ENCODE measurements around the gene LMAN1L. TPM values are rescaled to one million over a fixed set of nuclear protein-coding genes. Genes with fewer than 3 reads are reported as not detected.
A peak's percentile ranks its signal among the peaks of the same experiment; 100 is the strongest.

LMAN1L gene
- total RNA-seq, 1 donor from 2014 or later = not detected

GRCh38 chr15:74869372-74869725 lies 56.7 kb downstream of the LMAN1L start:
- H3K36me3 Mint-ChIP-seq (ENCODE audit: low read depth) = peaks cover under 1% of the 10 kb centered on the region
- TF ChIP-seq, protein P1, sequence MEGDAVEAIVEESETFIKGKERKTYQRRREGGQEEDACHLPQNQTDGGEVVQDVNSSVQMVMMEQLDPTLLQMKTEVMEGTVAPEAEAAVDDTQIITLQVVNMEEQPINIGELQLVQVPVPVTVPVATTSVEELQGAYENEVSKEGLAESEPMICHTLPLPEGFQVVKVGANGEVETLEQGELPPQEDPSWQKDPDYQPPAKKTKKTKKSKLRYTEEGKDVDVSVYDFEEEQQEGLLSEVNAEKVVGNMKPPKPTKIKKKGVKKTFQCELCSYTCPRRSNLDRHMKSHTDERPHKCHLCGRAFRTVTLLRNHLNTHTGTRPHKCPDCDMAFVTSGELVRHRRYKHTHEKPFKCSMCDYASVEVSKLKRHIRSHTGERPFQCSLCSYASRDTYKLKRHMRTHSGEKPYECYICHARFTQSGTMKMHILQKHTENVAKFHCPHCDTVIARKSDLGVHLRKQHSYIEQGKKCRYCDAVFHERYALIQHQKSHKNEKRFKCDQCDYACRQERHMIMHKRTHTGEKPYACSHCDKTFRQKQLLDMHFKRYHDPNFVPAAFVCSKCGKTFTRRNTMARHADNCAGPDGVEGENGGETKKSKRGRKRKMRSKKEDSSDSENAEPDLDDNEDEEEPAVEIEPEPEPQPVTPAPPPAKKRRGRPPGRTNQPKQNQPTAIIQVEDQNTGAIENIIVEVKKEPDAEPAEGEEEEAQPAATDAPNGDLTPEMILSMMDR (IDR thresholded peaks at IDR 0.05) = no peak
- peaks cover 78% of the 10 kb centered on the region for H3K4me1 Mint-ChIP-seq (ENCODE audit: low read depth)
- peak overlapping the region; percentile 96 for H3K27ac Mint-ChIP-seq (ENCODE audit: unreplicated experiment)
- H3K9me3 Mint-ChIP-seq (ENCODE audit: low read depth) = no peaks in the 10 kb centered on the region
- H3K27me3 Mint-ChIP-seq (ENCODE audit: low read depth) = no peaks in the 10 kb centered on the region
- no peak for DNase-seq (ENCODE audit: low spot score)
- no peak overlapping the region for H3K4me3 Mint-ChIP-seq (ENCODE audit: unreplicated experiment)

GRCh38 chr15:74869726-74870407 lies 57.2 kb downstream of the LMAN1L start:
- Mint-ChIP-seq H3K36me3 (ENCODE audit: low read depth) (no peaks in the 10 kb centered on the region), H3K4me3 (ENCODE audit: unreplicated experiment) (peak overlapping the region; percentile 62), H3K27ac (ENCODE audit: unreplicated experiment) (peak overlapping the region; percentile 96), H3K4me1 (ENCODE audit: low read depth) (peaks cover 73% of the 10 kb centered on the region), H3K27me3 (ENCODE audit: low read depth) (no peaks in the 10 kb centered on the region), H3K9me3 (ENCODE audit: low read depth) (no peaks in the 10 kb centered on the region)
- TF ChIP-seq, protein P1 (IDR thresholded peaks at IDR 0.05) = no peak
- DNase-seq (ENCODE audit: low spot score) = no peak

- Mint-ChIP-seq H3K27ac (ENCODE audit: unreplicated experiment) (peak overlapping the region; percentile 96), H3K36me3 (ENCODE audit: low read depth) (no peaks in the 10 kb centered on the region), H3K4me1 (ENCODE audit: low read depth) (peaks cover 69% of the 10 kb centered on the region), H3K27me3 (ENCODE audit: low read depth) (no peaks in the 10 kb centered on the region), H3K9me3 (ENCODE audit: low read depth) (no peaks in the 10 kb centered on the region), H3K4me3 (ENCODE audit: unreplicated experiment) (peak overlapping the region; percentile 62)
- DNase-seq (ENCODE audit: low spot score) = no peak
- TF ChIP-seq, protein P1 (IDR thresholded peaks at IDR 0.05) = no peak
Measured at GRCh38 chr15:74870436-74871215, 58.0 kb downstream of the LMAN1L start.

- Mint-ChIP-seq H3K4me3 (ENCODE audit: unreplicated experiment) (peak overlapping the region; percentile 90), H3K36me3 (ENCODE audit: low read depth) (no peaks in the 10 kb centered on the region), H3K9me3 (ENCODE audit: low read depth) (no peaks in the 10 kb centered on the region), H3K27me3 (ENCODE audit: low read depth) (no peaks in the 10 kb centered on the region), H3K27ac (ENCODE audit: unreplicated experiment) (peak overlapping the region; percentile 98), H3K4me1 (ENCODE audit: low read depth) (peaks cover 50% of the 10 kb centered on the region)
- TF ChIP-seq, protein P1 (IDR thresholded peaks at IDR 0.05) = no peak
- DNase-seq (ENCODE audit: low spot score) = no peak
Measured at GRCh38 chr15:74872702-74873035, 60.0 kb downstream of the LMAN1L start.

DNA sequence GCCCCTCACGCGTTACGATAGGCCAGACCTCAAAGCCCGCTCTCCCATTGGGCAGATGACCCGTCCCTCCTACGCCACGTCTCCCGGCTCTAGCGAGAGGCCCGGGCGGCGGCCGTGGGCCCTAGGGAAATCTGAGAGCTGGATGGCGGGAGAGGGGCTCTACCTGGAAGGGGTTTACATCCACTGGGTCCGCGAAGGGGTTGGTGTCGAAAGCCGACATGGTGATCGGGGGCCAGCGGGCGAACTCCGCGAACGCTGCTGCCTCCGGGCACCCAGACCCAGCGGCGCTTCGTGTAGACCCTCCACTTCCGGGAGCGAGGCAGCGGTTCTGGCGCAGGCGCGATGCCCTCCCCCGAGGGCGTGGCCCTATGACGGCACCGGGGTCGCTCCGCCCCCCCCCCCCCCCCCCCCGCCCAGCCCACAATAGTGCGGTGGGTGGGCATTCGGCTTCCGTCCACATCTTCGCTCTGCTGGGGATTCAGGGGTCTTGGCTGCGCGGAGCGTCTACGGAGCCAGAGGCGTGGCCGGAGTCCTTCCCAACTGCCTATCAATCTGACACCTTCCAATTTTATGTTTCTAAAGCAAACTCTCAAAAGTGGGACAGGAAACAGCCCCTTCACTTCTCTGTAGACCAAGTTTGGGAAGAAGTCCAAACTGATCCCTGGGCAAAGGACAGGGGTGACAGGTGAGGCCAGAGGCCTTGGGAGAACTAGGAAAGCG lies 60.6 kb downstream of the LMAN1L start, which contains the start of gene SCAMP2:
TSS of gene SCAMP2 (minus strand) at position 330 of the 720 bp plus-strand sequence. CDS start at position 220, 110 bp downstream.
- Mint-ChIP-seq H3K27me3 (ENCODE audit: low read depth) (no peaks in the 10 kb centered on the region), H3K4me3 (ENCODE audit: unreplicated experiment) (peak within 1 kb of the TSS; percentile 90), H3K27ac (ENCODE audit: unreplicated experiment) (peak within 1 kb of the TSS; percentile 98), H3K4me1 (ENCODE audit: low read depth) (peaks cover 45% of the 10 kb centered on the region), H3K9me3 (ENCODE audit: low read depth) (no peaks in the 10 kb centered on the region), H3K36me3 (ENCODE audit: low read depth) (no peaks in the 10 kb centered on the region)
- TF ChIP-seq, protein P1 (IDR thresholded peaks at IDR 0.05) = no peak
- peak; percentile 98 for DNase-seq (ENCODE audit: low spot score)
